ENCODE data around the gene EPHB6.

EPHB6 gene

GRCh38 chr7:142914121-142914520 is 59.2 kb downstream of the EPHB6 start:
- H3K27ac ChIP-seq, result peak overlapping the region; percentile 58
- TF ChIP-seq CTCF (conservative IDR thresholded peaks at IDR 0.05), result no peak

DNA sequence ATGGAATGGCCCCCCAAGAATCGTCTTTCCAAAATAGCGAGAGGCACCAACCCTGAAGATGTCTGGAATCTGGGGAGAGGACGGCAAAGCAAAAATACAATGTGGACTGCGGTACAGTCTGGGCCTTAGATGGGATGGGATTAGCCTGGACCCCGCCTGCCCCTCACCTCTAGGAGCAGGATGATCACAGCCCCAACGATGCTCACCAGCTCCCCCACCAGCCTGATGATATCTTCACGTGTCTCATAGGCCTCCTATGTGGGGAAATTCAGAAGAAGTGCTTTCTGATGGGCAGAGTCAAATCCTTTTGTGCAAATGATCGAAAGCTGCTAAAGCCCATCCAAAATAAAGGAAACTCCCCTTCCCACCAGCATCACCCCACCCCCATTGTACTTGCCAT is 60.4 kb downstream of the EPHB6 start:
- H3K27ac ChIP-seq, result no peak overlapping the region
- no peak for TF ChIP-seq CTCF (conservative IDR thresholded peaks at IDR 0.05)

DNA sequence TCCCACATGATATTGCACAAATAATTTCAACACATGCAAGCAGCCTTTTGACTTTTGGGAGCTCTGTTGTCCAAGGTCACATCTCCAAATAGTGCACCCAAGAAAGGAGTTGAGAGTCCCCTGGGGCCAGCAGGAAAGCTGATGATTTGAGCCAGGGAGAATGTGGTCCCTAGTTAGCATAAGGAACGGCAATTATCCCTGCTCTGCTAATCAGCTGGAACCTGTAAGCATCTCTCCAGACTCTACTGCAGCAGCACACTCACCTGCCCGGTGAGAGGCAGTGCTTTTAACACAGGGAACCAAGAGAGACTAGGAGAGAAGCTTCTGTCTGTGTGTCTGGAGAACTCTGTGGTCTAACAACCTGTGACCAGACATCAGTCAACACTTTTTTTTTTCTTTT is 61.6 kb downstream of the EPHB6 start:
- H3K27ac ChIP-seq, result no peak overlapping the region
- no peak for TF ChIP-seq CTCF (conservative IDR thresholded peaks at IDR 0.05)

- no peak for TF ChIP-seq CTCF (conservative IDR thresholded peaks at IDR 0.05)
- no peak overlapping the region for H3K27ac ChIP-seq
Observed at GRCh38 chr7:142917447-142917846, 62.6 kb downstream of the EPHB6 start.

DNA sequence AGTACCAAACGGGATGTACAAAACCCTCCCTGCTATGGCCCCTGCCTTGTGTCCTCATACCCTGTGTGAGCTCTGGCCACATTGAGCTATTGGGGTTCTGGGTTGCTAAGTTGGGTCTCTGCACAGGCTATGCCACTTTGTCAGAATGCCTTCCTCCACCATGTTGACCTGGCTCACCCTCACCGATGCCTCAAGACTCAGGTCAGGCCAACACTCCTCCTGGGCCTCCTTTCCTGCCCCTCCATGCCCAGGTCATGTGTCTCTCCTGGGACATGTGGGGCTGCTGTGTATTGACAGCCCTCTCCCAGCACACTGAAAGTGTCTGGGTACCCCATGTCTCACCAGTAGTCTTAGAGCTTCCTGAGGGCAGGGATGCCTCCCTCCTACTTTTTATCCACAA is 64.0 kb downstream of the EPHB6 start:
- no peak for TF ChIP-seq CTCF (conservative IDR thresholded peaks at IDR 0.05)
- H3K27ac ChIP-seq, result no peak overlapping the region

GRCh38 chr7:142919656-142920055 is 64.8 kb downstream of the EPHB6 start:
- TF ChIP-seq CTCF (conservative IDR thresholded peaks at IDR 0.05), result no peak
- no peak overlapping the region for H3K27ac ChIP-seq
